GM12875 (cell line): ENCODE results near the gene USP15.

Source experiments
- H3K4me3 ChIP-seq: one replicate; pipeline ENCODE4 v1.5.1; 2011; ENCODE audit warnings: low read depth, low read length, control low read depth
- TF ChIP-seq, protein P1 (sequence below): IDR thresholded peaks from 2 replicates; pipeline ENCODE4 v1.5.1; 2011; ENCODE audit warnings: low read depth, mild to moderate bottlenecking, control low read depth, inconsistent platforms, low read length, moderate library complexity, borderline replicate concordance; ENCODE audit not compliant: insufficient read depth

Gene USP15

DNA sequence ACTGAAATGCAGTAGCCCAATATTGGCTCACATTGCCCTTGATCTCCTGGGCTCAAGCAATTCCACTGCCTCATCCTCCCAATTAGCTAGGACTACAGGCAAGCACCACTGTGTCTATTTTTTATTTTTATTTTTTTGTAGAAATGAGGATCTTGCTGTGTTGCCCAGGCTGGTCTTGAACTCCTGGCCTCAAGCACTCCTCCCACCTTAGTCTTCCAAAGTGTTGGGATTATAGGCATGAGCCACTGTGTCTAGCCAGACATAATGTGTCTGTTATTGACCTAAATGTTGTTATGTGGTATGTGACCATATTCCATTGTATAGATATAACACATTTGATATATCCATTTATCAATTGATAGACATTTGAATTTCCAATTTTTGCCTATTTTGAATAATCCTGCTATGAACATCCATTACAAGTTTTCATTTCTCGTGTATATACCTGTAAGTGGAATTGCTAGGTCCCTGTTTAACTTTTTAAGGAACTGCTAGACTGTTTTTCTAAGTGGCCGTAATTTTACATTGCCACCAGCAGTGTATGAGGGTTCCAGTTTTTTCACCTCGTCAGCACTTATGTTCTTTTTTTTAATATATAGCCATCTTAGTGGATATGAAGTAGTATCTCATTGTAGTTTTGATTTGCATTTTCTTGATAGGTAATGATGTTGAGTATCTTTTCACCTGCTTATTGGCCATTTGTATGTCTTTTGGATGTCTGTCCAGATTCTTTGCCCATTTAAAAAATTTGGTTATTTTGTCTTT lies 9.4 kb downstream of the USP15 start:
- H3K4me3 ChIP-seq = no peak overlapping the region
- TF ChIP-seq, protein P1, sequence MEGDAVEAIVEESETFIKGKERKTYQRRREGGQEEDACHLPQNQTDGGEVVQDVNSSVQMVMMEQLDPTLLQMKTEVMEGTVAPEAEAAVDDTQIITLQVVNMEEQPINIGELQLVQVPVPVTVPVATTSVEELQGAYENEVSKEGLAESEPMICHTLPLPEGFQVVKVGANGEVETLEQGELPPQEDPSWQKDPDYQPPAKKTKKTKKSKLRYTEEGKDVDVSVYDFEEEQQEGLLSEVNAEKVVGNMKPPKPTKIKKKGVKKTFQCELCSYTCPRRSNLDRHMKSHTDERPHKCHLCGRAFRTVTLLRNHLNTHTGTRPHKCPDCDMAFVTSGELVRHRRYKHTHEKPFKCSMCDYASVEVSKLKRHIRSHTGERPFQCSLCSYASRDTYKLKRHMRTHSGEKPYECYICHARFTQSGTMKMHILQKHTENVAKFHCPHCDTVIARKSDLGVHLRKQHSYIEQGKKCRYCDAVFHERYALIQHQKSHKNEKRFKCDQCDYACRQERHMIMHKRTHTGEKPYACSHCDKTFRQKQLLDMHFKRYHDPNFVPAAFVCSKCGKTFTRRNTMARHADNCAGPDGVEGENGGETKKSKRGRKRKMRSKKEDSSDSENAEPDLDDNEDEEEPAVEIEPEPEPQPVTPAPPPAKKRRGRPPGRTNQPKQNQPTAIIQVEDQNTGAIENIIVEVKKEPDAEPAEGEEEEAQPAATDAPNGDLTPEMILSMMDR = no peak

GRCh38 chr12:62270384-62270783 lies 10.2 kb downstream of the USP15 start:
- TF ChIP-seq, protein P1 = no peak
- no peak overlapping the region for H3K4me3 ChIP-seq

GRCh38 chr12:62270872-62271271 lies 10.7 kb downstream of the USP15 start:
- no peak overlapping the region for H3K4me3 ChIP-seq
- TF ChIP-seq, protein P1 = no peak

DNA sequence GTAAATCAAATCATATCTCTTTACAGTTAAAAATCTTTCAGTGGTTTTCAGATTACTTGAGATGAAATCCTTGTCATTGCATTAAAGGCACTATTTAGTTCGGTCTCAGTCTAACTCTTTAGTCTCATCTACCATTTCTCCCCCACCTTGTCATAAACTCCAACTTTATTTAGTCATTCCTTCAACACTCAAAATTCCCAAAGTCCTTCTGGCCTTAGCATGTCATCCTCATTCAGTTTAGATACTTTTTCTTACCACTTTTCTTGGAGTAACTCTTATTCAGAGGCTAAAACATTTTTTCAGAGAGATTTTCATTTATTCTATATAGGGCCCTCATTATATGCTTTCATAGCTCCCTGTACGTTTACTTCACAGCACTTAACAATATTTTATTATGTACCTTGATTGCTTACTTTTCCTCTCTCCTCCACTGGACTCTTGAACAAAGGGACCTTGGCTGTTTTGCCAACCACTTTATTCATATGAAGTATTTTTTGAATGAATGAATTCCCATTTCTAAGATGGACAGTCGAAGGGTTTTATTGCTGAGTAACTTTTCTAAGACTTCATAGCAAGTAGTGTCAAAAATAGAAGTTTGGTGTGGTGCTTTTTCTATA lies 12.8 kb downstream of the USP15 start:
- no peak overlapping the region for H3K4me3 ChIP-seq
- TF ChIP-seq, protein P1 = no peak

- TF ChIP-seq, protein P1 = no peak
- H3K4me3 ChIP-seq = no peak overlapping the region
These were observed 13.6 kb downstream of the USP15 start for GRCh38 chr12:62273724-62274380.

GRCh38 chr12:62278022-62278421 lies 17.8 kb downstream of the USP15 start:
- TF ChIP-seq, protein P1 = no peak
- H3K4me3 ChIP-seq = no peak overlapping the region
